Measurements from ENCODE around the gene PRSS21.

GRCh38 chr16:2858245-2859025 lies 41.4 kb downstream of the PRSS21 start:
- TF ChIP-seq POLR2A (IDR thresholded peaks at IDR 0.05): no peak
- TF ChIP-seq, protein P1, sequence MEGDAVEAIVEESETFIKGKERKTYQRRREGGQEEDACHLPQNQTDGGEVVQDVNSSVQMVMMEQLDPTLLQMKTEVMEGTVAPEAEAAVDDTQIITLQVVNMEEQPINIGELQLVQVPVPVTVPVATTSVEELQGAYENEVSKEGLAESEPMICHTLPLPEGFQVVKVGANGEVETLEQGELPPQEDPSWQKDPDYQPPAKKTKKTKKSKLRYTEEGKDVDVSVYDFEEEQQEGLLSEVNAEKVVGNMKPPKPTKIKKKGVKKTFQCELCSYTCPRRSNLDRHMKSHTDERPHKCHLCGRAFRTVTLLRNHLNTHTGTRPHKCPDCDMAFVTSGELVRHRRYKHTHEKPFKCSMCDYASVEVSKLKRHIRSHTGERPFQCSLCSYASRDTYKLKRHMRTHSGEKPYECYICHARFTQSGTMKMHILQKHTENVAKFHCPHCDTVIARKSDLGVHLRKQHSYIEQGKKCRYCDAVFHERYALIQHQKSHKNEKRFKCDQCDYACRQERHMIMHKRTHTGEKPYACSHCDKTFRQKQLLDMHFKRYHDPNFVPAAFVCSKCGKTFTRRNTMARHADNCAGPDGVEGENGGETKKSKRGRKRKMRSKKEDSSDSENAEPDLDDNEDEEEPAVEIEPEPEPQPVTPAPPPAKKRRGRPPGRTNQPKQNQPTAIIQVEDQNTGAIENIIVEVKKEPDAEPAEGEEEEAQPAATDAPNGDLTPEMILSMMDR (IDR thresholded peaks at IDR 0.05): peak in 4 of 5 experiments; percentile 18 to 57 (median 36)
